H1 (cell line): ENCODE measurements around the gene TBC1D32. TPM values are rescaled to one million over a fixed set of nuclear protein-coding genes. Genes with fewer than 3 reads are reported as not detected.
"Not testable (repeated sequence)": the region's sequence is repeated elsewhere in the genome, so short reads cannot be mapped to it uniquely, and the experiment has no call there.

Source experiments
- CTCF ChIA-PET: fragments of 300-600 bp; sonication (Branson Sonifier 250); formaldehyde crosslinking; loops from one replicate; lab custom pipeline; 2021; ENCODE audit not compliant: partially characterized antibody; lab: Charles Lee
- POLR2A ChIA-PET: fragments of 300-600 bp; sonication (Branson Sonifier 250); formaldehyde crosslinking; loops from one replicate; lab custom pipeline; 2021; ENCODE audit warnings: inconsistent platforms; ENCODE audit not compliant: partially characterized antibody; lab: Charles Lee
- DNase-seq, 2 experiments: peaks; one replicate each; pipeline versions ENCODE4 v3.0.0 to v3.0.0-alpha.2; 2010 to 2022; ENCODE audit warnings: low spot score in 2 of 2, low read depth in 1 of 2, mixed read lengths in 1 of 2
- FAIRE-seq: peaks from 2 replicates; lab custom pipeline; 2011; peaks lifted over from hg19 to GRCh38; lab: Jason Lieb, UNC
- H2AFZ ChIP-seq: 2 replicates; pipeline ENCODE4 v1.8.1; 2012; ENCODE audit warnings: low read length, inconsistent platforms
- H2AK5ac ChIP-seq: 2 replicates; pipeline ENCODE4 v1.6.1; 2013; ENCODE audit warnings: low read depth, low read length
- H2BK120ac ChIP-seq: replicated peaks from 2 replicates; pipeline ENCODE3; 2013; ENCODE audit warnings: low read depth, low read length, inconsistent platforms
- H2BK12ac ChIP-seq: 2 replicates; pipeline ENCODE4 v1.6.1; 2013; ENCODE audit warnings: low read depth, low read length
- H2BK15ac ChIP-seq: 2 replicates; pipeline ENCODE4 v1.6.1; 2013; ENCODE audit warnings: low read length
- H2BK20ac ChIP-seq: 2 replicates; pipeline ENCODE4 v1.6.1; 2013; ENCODE audit warnings: low read length
- H2BK5ac ChIP-seq: 2 replicates; pipeline ENCODE4 v1.6.1; 2013; ENCODE audit warnings: low read depth, low read length
- H3K14ac ChIP-seq: 2 replicates; pipeline ENCODE4 v1.6.1; 2013; ENCODE audit warnings: inconsistent platforms; ENCODE audit not compliant: insufficient read length
- H3K18ac ChIP-seq: 2 replicates; pipeline ENCODE4 v1.6.1; 2013; ENCODE audit warnings: low read length; ENCODE audit errors: extremely low read depth
- H3K23ac ChIP-seq: 2 replicates; pipeline ENCODE4 v1.6.1; 2013; ENCODE audit warnings: inconsistent platforms; ENCODE audit not compliant: insufficient read length
- H3K23me2 ChIP-seq: 2 replicates; pipeline ENCODE4 v1.6.1; 2013; ENCODE audit warnings: low read depth, low read length
- H3K27ac ChIP-seq: 2 replicates; pipeline ENCODE4 v1.6.1; 2011; ENCODE audit warnings: low read depth, low read length, inconsistent platforms
- H3K27me3 ChIP-seq, 4 experiments: replicated peaks in 1 of 4; 1 replicate in 1 of 4; 2 replicates in 3 of 4; pipeline versions ENCODE4 v1.6.1 to v1.8.1; 2011 to 2013; ENCODE audit warnings: low read length in 3 of 4, mild to moderate bottlenecking in 3 of 4, inconsistent platforms in 2 of 4, mixed read lengths in 2 of 4, moderate library complexity in 1 of 4; ENCODE audit not compliant: control insufficient read depth in 3 of 4, insufficient read depth in 3 of 4; ENCODE audit errors: extremely low read depth in 1 of 4
- H3K36me3 ChIP-seq, 4 experiments: 2 replicates each; pipeline versions ENCODE4 v1.6.1 to v1.8.1; 2011 to 2013; ENCODE audit warnings: mild to moderate bottlenecking in 4 of 4, low read length in 3 of 4, moderate library complexity in 2 of 4, control low read depth in 1 of 4, inconsistent platforms in 1 of 4; ENCODE audit not compliant: insufficient read depth in 4 of 4, control insufficient read depth in 2 of 4
- H3K4ac ChIP-seq: replicated peaks from 2 replicates; pipeline ENCODE3; 2013; ENCODE audit warnings: low read length, low read depth, mixed read lengths, inconsistent platforms; ENCODE audit not compliant: insufficient read length
- H3K4me1 ChIP-seq, 4 experiments: replicated peaks in 1 of 4; 1 replicate in 1 of 4; 2 replicates in 3 of 4; pipeline versions ENCODE4 v1.6.1 to v1.8.1; 2011 to 2013; ENCODE audit warnings: low read length in 3 of 4, inconsistent platforms in 2 of 4, mixed read lengths in 1 of 4; ENCODE audit not compliant: insufficient read depth in 4 of 4, control insufficient read depth in 3 of 4
- H3K4me2 ChIP-seq, 2 experiments: 2 replicates each; pipeline versions ENCODE4 v1.6.1 to v1.8.1; 2011 to 2013; ENCODE audit warnings: low read depth in 2 of 2, low read length in 2 of 2, control low read depth in 1 of 2, inconsistent platforms in 1 of 2, mild to moderate bottlenecking in 1 of 2; ENCODE audit not compliant: insufficient read depth in 1 of 2
- H3K4me3 ChIP-seq, 4 experiments: fragments of 200-600, 300-600 bp in 1 of 4; sonication (generic), shearing (Covaris generic), sonication (Bioruptor Twin) in 1 of 4; 2 replicates each; pipeline versions ENCODE4 v1.5.1 to v1.8.1; 2011 to 2016; ENCODE audit warnings: low read length in 4 of 4, low read depth in 3 of 4, control low read depth in 2 of 4, inconsistent platforms in 2 of 4, mild to moderate bottlenecking in 2 of 4, mixed read lengths in 1 of 4, moderate library complexity in 1 of 4; ENCODE audit not compliant: insufficient read depth in 2 of 4; ENCODE audit errors: extremely low read depth in 1 of 4
- H3K56ac ChIP-seq: replicated peaks from 2 replicates; pipeline ENCODE3; 2013; ENCODE audit warnings: low read depth, mild to moderate bottlenecking, mixed read lengths, low read length, inconsistent platforms; ENCODE audit not compliant: insufficient read length
- H3K79me1 ChIP-seq: 2 replicates; pipeline ENCODE4 v1.6.1; 2013; ENCODE audit warnings: low read depth, low read length, control low read depth
- H3K79me2 ChIP-seq, 2 experiments: 2 replicates each; pipeline versions ENCODE4 v1.6.1 to v1.8.1; 2012 to 2013; ENCODE audit warnings: low read length in 2 of 2, mild to moderate bottlenecking in 2 of 2, inconsistent platforms in 1 of 2; ENCODE audit not compliant: insufficient read depth in 2 of 2, control insufficient read depth in 1 of 2
- H3K9ac ChIP-seq, 4 experiments: replicated peaks in 1 of 4; 1 replicate in 1 of 4; 2 replicates in 3 of 4; pipeline versions ENCODE4 v1.6.1 to v1.8.1; 2011 to 2013; ENCODE audit warnings: low read depth in 3 of 4, low read length in 3 of 4, control low read depth in 2 of 4, mild to moderate bottlenecking in 2 of 4, moderate library complexity in 2 of 4, inconsistent platforms in 1 of 4; ENCODE audit errors: extremely low read depth in 1 of 4
- H3K9me3 ChIP-seq, 2 experiments: 2 replicates each; pipeline versions ENCODE4 v1.6.1 to v1.8.1; 2012 to 2013; ENCODE audit warnings: mild to moderate bottlenecking in 2 of 2, moderate library complexity in 2 of 2, control low read depth in 1 of 2, inconsistent platforms in 1 of 2, low read depth in 1 of 2, low read length in 1 of 2, mixed read lengths in 1 of 2; ENCODE audit not compliant: insufficient read depth in 2 of 2
- H4K20me1 ChIP-seq, 2 experiments: replicated peaks in 1 of 2; 2 replicates each; pipeline versions ENCODE3 to v1.8.1; 2011 to 2013; ENCODE audit warnings: inconsistent platforms in 2 of 2, low read length in 2 of 2, mild to moderate bottlenecking in 1 of 2; ENCODE audit not compliant: insufficient read depth in 2 of 2, control insufficient read depth in 1 of 2
- H4K5ac ChIP-seq: 2 replicates; pipeline ENCODE4 v1.6.1; 2013; ENCODE audit warnings: low read length, low read depth, mixed read lengths, inconsistent platforms; ENCODE audit not compliant: insufficient read length
- H4K8ac ChIP-seq: 2 replicates; pipeline ENCODE4 v1.8.0; 2013; ENCODE audit warnings: mild to moderate bottlenecking, moderate library complexity, low read length, inconsistent platforms; ENCODE audit not compliant: insufficient read depth; ENCODE audit errors: extremely low read depth
- H4K91ac ChIP-seq: replicated peaks from 2 replicates; pipeline ENCODE3; 2013; ENCODE audit warnings: low read length, mixed read lengths, inconsistent platforms; ENCODE audit not compliant: insufficient read length
- WGBS, 2 experiments: shearing (Covaris generic) in 1 of 2; methylation state at CpG; one replicate each; pipeline versions ENCODE4 v1.1.6 to v1.1.7; 2013 to 2015; ENCODE audit warnings: low lambda C conversion rate in 2 of 2, mixed read lengths in 2 of 2, inconsistent platforms in 1 of 2, low coverage in 1 of 2, missing lambda C conversion rate in 1 of 2; ENCODE audit not compliant: insufficient replicate concordance in 2 of 2, insufficient coverage in 1 of 2, insufficient read length in 1 of 2; ENCODE audit errors: extremely low coverage in 1 of 2, missing lambda C conversion rate in 1 of 2; 5-methylcytosine and 5-hydroxymethylcytosine counted together
- polyA plus RNA-seq, 7 experiments: library from polyadenylated mRNA; depleted of rRNA in 3 of 7; stranded (reverse) in 5 of 7; unstranded in 2 of 7; fragments of >200 nt in 5 of 7; fragments of 200-250 nt in 2 of 7; gene quantifications; 1 replicate in 5 of 7; 2 replicates in 1 of 7; 4 replicates in 1 of 7; pipeline versions ENCODE4 v1.2.1 to v1.2.3, GENCODE V29; 2011 to 2013; ENCODE audit warnings: missing spikeins in 2 of 7, mixed read lengths in 2 of 7
- total RNA-seq: library from RNA; stranded (reverse); fragmentation: NEBNext Ultra II Directional; extraction: Animal tissue kit (Norgen Biotek cat#: 25700); gene quantifications from 2 replicates; pipeline ENCODE4 v1.2.1, GENCODE V29; 2021

The TBC1D32 gene
- total and polyA plus RNA-seq, 2 of the 8 experiments (the other 6 are each of a cell fraction or from before 2014, with no cell fraction given): 5.3 to 7.1 TPM

- H3K27ac ChIP-seq, H3K14ac ChIP-seq, H3K23me2 ChIP-seq, H2BK120ac ChIP-seq, H3K23ac ChIP-seq, H2BK5ac ChIP-seq, H3K36me3 ChIP-seq, H4K5ac ChIP-seq, H3K27me3 ChIP-seq, H3K4me2 ChIP-seq, H4K8ac ChIP-seq, H3K9ac ChIP-seq, H3K4me3 ChIP-seq, H3K18ac ChIP-seq, FAIRE-seq, H3K4ac ChIP-seq, H2AK5ac ChIP-seq, DNase-seq, H4K20me1 ChIP-seq, H2BK15ac ChIP-seq, H3K79me1 ChIP-seq, H2AFZ ChIP-seq, H4K91ac ChIP-seq, H3K79me2 ChIP-seq, H3K4me1 ChIP-seq, POLR2A ChIA-PET, H2BK12ac ChIP-seq, H3K56ac ChIP-seq, H2BK20ac ChIP-seq: not testable (repeated sequence)
- CTCF ChIA-PET: interaction anchor here (1.4 kb wide), 1 partner anchor 251 kb away, joined by 3 read pairs; no protein-coding TSS in a partner anchor
- peaks cover 10 to 25% of the 10 kb centered on the region in 2 experiments for H3K9me3 ChIP-seq
- WGBS, 2 experiments: 100% methylated on average over 1 of the region's 1 CpG; no CpG with 5 or more reads in 1 of the 2 experiments
Measured at GRCh38 chr6:121068749-121069148, 265.5 kb downstream of the TBC1D32 start.
